Vagina (tissue), 2 donors: ENCODE results near the gene HSDL2. TPM values are rescaled to one million over a fixed set of nuclear protein-coding genes. Genes with fewer than 3 reads are reported as not detected.

Experiments used
- DNase-seq, 2 donors: peaks; one replicate each; pipeline ENCODE4 v3.0.0-alpha.2; 2017; ENCODE audit errors: extremely low spot score in 2 of 2
- H3K27ac ChIP-seq: fragments of 200-600 bp; sonication (generic); one replicate; pipeline ENCODE4 v1.5.1; 2019
- H3K27me3 ChIP-seq: fragments of 200-600 bp; sonication (generic); one replicate; pipeline ENCODE4 v1.5.1; 2019
- H3K36me3 ChIP-seq, 2 donors: fragments of 200-600 bp; sonication (generic); one replicate each; pipeline ENCODE4 v1.5.1; 2017 to 2019
- H3K4me1 ChIP-seq: fragments of 200-600 bp; sonication (generic); one replicate; pipeline ENCODE4 v1.5.1; 2019
- H3K4me3 ChIP-seq, 2 donors: fragments of 200-600 bp; sonication (generic); 1 replicate in 1 of 2; 2 replicates in 1 of 2; pipeline ENCODE4 v1.5.1; 2016 to 2019
- H3K9me3 ChIP-seq: fragments of 200-600 bp; sonication (generic); one replicate; pipeline ENCODE4 v1.5.1; 2019
- POLR2A ChIP-seq, 2 donors: fragments of 450-650 bp; IDR thresholded peaks; one replicate each; pipeline ENCODE4 v1.6.1; 2017; ENCODE audit warnings: antibody characterized with exemption in 2 of 2, mild to moderate bottlenecking in 2 of 2, moderate library complexity in 2 of 2
- POLR2AphosphoS5 ChIP-seq, 2 donors: sonication (generic); formaldehyde crosslinking; IDR thresholded peaks; one replicate each; pipeline ENCODE4 v1.9.0; 2017; ENCODE audit warnings: antibody characterized with exemption in 2 of 2, mild to moderate bottlenecking in 2 of 2, low read depth in 1 of 2; ENCODE audit not compliant: insufficient read depth in 1 of 2
- intact Hi-C: fragments of 100-400 bp; cut with DNase I; formaldehyde crosslinking; loops from one replicate; pipeline ENCODE4 v1.15.1; 2023
- total RNA-seq: library from RNA; depleted of rRNA; stranded (reverse); fragments of >200 nt; gene quantifications from one replicate; pipeline ENCODE4 v1.2.3, GENCODE V29; 2016
- TF ChIP-seq, protein P1 (sequence below), 3 experiments: fragments of 450-650 bp in 2 of 3; fragments of 200-600 bp in 1 of 3; sonication (generic) in 1 of 3; IDR thresholded peaks; one replicate each; pipeline ENCODE4 v1.5.1; 2017 to 2019; ENCODE audit warnings: antibody characterized with exemption in 3 of 3, mild to moderate bottlenecking in 2 of 3, moderate library complexity in 2 of 3

Gene HSDL2
- total RNA-seq, 1 donor from 2014 or later: 25.8 TPM

DNA sequence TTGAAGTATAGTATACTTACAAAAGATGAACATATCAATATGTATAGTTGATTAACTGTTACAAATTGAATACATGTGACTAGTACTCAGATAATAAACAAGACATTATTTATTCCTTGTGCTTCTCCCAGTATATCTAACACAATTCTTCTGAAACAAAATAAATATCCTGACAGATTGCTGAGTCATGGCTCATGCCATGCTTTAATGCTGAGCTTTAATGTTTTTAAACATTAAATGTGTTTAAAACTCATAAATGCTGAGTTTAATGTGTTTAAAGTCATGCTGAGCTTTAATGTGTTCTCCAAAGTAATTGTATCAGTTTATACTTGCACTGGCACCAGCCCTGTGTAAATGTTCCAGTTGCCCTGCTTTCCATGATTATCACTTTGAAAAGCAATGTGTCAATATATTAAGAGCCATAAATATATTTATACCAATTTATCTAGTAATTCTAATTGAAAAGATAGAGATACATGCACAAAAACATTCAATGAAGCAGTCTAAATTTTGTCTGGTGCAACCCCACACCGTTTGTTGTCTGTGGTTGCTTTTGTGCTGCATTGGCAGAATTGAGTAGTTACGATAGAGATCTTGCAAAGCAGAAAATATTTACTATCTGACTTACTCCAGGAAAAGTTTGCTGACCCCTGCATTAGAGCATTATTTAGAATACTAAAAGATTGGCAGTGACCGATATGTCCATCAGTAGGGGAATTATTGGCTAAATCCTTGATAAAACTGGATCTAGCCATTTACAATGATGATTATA lies 122.5 kb downstream of the HSDL2 start:
- DNase-seq: no peak
- no peak for TF ChIP-seq POLR2AphosphoS5 (IDR thresholded peaks at IDR 0.05; ENCODE audit: insufficient read depth in 1 of 2, low read depth in 1 of 2)
- TF ChIP-seq, protein P1, sequence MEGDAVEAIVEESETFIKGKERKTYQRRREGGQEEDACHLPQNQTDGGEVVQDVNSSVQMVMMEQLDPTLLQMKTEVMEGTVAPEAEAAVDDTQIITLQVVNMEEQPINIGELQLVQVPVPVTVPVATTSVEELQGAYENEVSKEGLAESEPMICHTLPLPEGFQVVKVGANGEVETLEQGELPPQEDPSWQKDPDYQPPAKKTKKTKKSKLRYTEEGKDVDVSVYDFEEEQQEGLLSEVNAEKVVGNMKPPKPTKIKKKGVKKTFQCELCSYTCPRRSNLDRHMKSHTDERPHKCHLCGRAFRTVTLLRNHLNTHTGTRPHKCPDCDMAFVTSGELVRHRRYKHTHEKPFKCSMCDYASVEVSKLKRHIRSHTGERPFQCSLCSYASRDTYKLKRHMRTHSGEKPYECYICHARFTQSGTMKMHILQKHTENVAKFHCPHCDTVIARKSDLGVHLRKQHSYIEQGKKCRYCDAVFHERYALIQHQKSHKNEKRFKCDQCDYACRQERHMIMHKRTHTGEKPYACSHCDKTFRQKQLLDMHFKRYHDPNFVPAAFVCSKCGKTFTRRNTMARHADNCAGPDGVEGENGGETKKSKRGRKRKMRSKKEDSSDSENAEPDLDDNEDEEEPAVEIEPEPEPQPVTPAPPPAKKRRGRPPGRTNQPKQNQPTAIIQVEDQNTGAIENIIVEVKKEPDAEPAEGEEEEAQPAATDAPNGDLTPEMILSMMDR (IDR thresholded peaks at IDR 0.05): no peak
- TF ChIP-seq POLR2A (IDR thresholded peaks at IDR 0.05): no peak
- peaks cover 14% of the 10 kb centered on the region for H3K4me1 ChIP-seq
- H3K27ac ChIP-seq: no peak overlapping the region
- no peak overlapping the region for H3K4me3 ChIP-seq
- intact Hi-C loops: no loop called here
- no peaks in the 10 kb centered on the region for H3K36me3 ChIP-seq
- H3K27me3 ChIP-seq: no peaks in the 10 kb centered on the region
- no peaks in the 10 kb centered on the region for H3K9me3 ChIP-seq

DNA sequence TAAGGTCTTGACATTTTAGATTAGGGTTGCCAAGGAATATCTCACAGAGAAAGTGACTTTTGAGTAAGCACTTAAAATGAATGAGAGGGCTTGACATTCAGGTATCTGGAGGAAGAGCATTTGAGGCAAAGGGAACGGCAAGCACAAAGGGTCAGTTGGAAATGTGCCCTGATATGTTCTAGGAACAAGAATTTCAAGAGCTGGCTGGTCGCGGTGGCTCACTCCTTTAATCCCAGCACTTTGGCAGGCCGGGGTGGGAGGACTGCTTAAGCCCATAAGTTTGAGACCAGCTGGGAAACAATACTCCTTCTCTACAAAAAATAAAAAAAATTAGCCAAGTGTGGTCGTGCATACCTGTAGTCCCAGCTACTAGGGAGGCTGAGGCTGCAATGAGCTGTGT lies 123.3 kb downstream of the HSDL2 start:
- intact Hi-C loops: no loop called here
- Histone ChIP-seq H3K27me3 (no peaks in the 10 kb centered on the region), H3K36me3 (no peaks in the 10 kb centered on the region), H3K27ac (no peak overlapping the region), H3K4me3 (no peak overlapping the region), H3K9me3 (no peaks in the 10 kb centered on the region), H3K4me1 (peaks cover 13% of the 10 kb centered on the region)
- TF ChIP-seq, protein P1 (IDR thresholded peaks at IDR 0.05): no peak
- no peak for TF ChIP-seq POLR2A (IDR thresholded peaks at IDR 0.05)
- TF ChIP-seq POLR2AphosphoS5 (IDR thresholded peaks at IDR 0.05; ENCODE audit: insufficient read depth in 1 of 2, low read depth in 1 of 2): no peak
- DNase-seq: no peak

DNA sequence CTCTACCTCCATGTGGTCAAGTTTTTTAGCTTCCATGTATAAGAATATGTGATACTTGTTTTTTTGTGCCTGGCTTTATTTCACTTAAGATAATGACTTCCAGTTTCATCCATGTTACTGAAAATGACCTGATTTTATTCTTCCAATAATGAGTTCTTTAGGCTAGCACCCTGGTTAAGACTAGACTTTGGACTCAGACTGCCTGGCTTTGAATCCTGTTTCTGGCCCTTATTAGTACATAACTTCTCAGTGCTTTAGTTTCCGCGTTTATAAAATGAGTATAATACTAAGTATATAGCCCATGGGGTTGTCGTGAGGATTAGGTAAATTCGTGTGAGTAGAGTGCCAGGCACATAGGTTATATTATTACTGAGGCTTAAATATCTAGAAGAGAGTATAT lies 125.2 kb downstream of the HSDL2 start:
- H3K4me3 ChIP-seq: no peak overlapping the region
- H3K4me1 ChIP-seq: peaks cover 18% of the 10 kb centered on the region
- DNase-seq: no peak
- H3K36me3 ChIP-seq: no peaks in the 10 kb centered on the region
- H3K9me3 ChIP-seq: no peaks in the 10 kb centered on the region
- TF ChIP-seq POLR2A (IDR thresholded peaks at IDR 0.05): no peak
- TF ChIP-seq, protein P1 (IDR thresholded peaks at IDR 0.05): no peak
- TF ChIP-seq POLR2AphosphoS5 (IDR thresholded peaks at IDR 0.05; ENCODE audit: insufficient read depth in 1 of 2, low read depth in 1 of 2): no peak
- no peak overlapping the region for H3K27ac ChIP-seq
- no peaks in the 10 kb centered on the region for H3K27me3 ChIP-seq
- intact Hi-C loops: no loop called here

DNA sequence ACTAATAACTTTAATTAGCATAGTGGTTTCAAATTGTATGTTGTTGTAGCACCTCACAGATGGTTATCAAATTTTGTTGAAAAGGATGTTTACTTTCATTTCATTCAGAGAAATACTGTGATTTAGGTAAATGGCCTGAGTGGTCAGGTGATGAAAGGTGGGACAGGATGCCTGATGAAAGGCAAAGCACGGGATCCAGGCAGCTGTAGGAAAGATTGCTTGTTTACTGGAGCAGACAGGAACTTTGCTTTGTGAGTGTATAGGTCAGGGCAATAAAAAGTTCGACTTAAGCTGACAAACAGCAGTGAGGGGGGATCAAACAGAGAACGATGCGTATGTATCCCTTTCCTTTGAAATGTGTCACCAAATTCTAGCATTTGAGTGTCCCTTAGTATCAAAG lies 125.7 kb downstream of the HSDL2 start:
- H3K27ac ChIP-seq: no peak overlapping the region
- no peaks in the 10 kb centered on the region for H3K27me3 ChIP-seq
- DNase-seq: no peak
- H3K36me3 ChIP-seq: no peaks in the 10 kb centered on the region
- peaks cover 21% of the 10 kb centered on the region for H3K4me1 ChIP-seq
- no peak overlapping the region for H3K4me3 ChIP-seq
- intact Hi-C loops: no loop called here
- H3K9me3 ChIP-seq: no peaks in the 10 kb centered on the region
- TF ChIP-seq POLR2A (IDR thresholded peaks at IDR 0.05) (no peak), POLR2AphosphoS5 (IDR thresholded peaks at IDR 0.05; ENCODE audit: insufficient read depth in 1 of 2, low read depth in 1 of 2) (no peak)
- TF ChIP-seq, protein P1 (IDR thresholded peaks at IDR 0.05): no peak

DNA sequence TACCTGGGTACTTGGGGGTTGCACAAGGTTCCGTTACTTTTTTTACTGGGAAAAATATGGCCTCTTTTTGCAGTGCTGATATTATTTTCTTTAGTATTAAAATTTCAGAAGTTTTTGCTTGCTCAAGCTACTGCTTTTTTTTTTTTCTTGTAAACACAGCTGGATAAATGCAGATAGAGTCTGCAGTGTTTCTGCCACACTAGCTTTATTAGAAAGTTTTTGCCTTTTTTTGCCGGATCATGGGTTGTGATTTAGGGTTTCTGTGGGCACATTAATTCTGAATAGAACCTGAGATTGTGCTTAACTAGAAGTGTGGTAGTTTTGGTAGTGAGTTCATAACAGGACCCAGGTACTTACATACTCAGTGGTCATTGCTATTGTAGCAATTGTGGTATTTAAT lies 126.7 kb downstream of the HSDL2 start:
- no peak overlapping the region for H3K27ac ChIP-seq
- no peak for DNase-seq
- peaks cover 25% of the 10 kb centered on the region for H3K4me1 ChIP-seq
- H3K27me3 ChIP-seq: no peaks in the 10 kb centered on the region
- intact Hi-C loops: no loop called here
- TF ChIP-seq POLR2AphosphoS5 (IDR thresholded peaks at IDR 0.05; ENCODE audit: insufficient read depth in 1 of 2, low read depth in 1 of 2): no peak
- TF ChIP-seq, protein P1 (IDR thresholded peaks at IDR 0.05): no peak
- TF ChIP-seq POLR2A (IDR thresholded peaks at IDR 0.05): no peak
- no peak overlapping the region for H3K4me3 ChIP-seq
- H3K36me3 ChIP-seq: no peaks in the 10 kb centered on the region
- no peaks in the 10 kb centered on the region for H3K9me3 ChIP-seq
